Activated CD4-positive, CD25-positive, alpha-beta regulatory T cell treated with anti-CD3 and anti-CD28 coated beads, Interleukin-2, amount 50 U/mL, for 24 hours (primary cell): ENCODE measurements around the gene TMEM79.
A peak's percentile ranks its signal among the peaks of the same experiment; 100 is the strongest.
"Not testable (repeated sequence)": the region's sequence is repeated elsewhere in the genome, so short reads cannot be mapped to it uniquely, and the experiment has no call there.

Experiments used
- ATAC-seq, 2 donors: fragments of 150-1000 bp; cut with Tn5 transposase; one replicate each; pipeline ENCODE4 v1.10.0; 2021; ENCODE audit warnings: mild to moderate bottlenecking in 1 of 2, moderate library complexity in 1 of 2

TMEM79 gene

GRCh38 chr1:156310962-156311361 is 26.8 kb downstream of the TMEM79 start:
- no peak for ATAC-seq

DNA sequence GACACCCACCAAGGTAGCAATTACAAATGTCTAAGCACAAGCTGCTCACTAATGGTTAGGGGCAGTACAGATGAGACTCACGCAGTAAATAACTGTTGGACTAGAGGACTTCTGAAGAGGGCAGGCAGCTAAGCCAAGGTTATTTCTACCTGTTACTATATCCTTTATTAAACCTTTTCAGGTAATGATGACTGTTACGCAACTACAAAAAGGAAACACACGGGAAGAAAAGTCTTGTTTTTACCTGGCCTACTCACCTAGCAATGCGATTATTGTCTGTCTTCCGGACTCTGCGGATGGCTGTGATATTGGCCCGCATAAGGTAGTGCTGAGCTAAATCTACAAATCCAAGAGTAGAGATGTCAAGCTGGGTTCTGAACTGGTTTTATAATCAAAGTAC is 32.8 kb downstream of the TMEM79 start:
- no peak for ATAC-seq

DNA sequence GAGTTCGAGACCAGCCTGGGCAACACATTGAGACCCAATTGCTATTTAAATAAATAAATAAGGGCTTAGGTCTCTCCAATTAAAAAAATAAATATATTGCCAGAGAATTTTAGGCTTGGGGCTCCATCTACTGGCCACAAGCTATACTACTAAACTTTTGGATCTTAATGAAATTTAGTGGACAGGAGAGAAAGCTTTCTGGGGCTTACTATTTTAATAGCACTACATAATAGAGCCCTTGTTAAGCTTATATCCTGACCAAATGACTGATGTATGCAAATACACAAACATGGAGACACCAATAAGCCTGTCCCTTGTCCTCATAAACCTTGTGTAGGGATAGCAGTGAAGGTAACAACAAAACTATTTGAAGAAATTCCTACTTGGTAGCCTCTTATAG is 35.5 kb downstream of the TMEM79 start:
- ATAC-seq, result no peak

- ATAC-seq, result no peak
Measured at GRCh38 chr1:156320560-156320959, 36.4 kb downstream of the TMEM79 start.

GRCh38 chr1:156323179-156323578 is 39.1 kb downstream of the TMEM79 start:
- not testable (repeated sequence) for ATAC-seq

GRCh38 chr1:156336242-156336641 is 52.1 kb downstream of the TMEM79 start:
- ATAC-seq, result no peak

- ATAC-seq, result no peak
Measured at GRCh38 chr1:156337052-156337887, 53.1 kb downstream of the TMEM79 start.

- no peak for ATAC-seq
Measured at GRCh38 chr1:156337888-156338179, 53.7 kb downstream of the TMEM79 start.

DNA sequence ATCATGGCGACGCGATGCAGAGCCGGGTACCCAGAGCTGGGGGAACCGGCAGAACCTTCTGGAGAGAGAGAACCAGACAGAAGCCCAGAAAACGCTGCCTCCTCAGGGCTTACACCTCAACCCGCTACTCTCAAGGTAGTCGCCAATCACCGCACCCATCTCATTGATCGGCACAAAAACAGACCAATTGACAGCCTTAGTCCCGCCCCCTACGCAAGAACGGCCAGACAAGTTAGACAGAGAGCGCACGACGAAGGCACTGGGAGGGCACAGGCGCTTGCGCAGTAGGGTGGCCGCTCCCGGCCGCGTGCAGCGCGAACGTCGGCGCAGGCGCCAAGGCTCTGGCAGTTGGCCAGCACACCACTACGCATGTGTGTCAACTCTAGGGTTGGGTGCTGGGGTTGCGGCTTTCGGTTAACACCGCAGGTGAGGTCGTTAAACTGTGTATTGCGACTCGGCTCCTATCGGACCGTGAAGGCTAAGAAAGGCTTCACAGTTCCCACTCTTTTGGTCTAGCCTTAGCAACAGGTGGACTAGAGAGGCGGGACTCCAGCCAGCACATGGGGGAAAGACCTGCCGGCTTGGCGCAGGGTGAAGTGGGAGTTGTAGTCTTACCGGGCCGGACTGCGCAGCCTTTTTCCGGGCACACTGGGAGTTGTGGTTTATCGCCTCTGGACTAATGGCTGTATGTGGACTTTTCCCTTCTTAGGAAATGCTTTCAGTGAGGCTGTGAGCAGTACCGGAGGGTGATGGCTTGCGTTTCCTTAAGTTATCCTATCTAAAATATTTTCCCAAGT is 54.3 kb downstream of the TMEM79 start, which contains the start of the genes CCT3 and TSACC:
Gene CCT3, minus strand, starts transcription at position 113 of the 797 bp plus-strand sequence. Its CDS starts 108 bp downstream, at position 5.
Gene TSACC, plus strand, starts transcription at position 347 of the 797 bp plus-strand sequence. CDS start 1,232 bp downstream, outside the sequence.
- ATAC-seq, result peak; percentile 92 to 95
